IPS-15b (cell line): ENCODE data around the gene HHLA2.

ENCODE experiments used
- H3K27me3 ChIP-seq: one replicate; pipeline ENCODE4 v1.6.1; 2013; ENCODE audit warnings: low read length; ENCODE audit not compliant: control insufficient read depth, insufficient read depth
- H3K36me3 ChIP-seq: one replicate; pipeline ENCODE4 v1.6.1; 2013; ENCODE audit warnings: low read length; ENCODE audit not compliant: control insufficient read depth, insufficient read depth
- H3K4me1 ChIP-seq: one replicate; pipeline ENCODE4 v1.6.1; 2013; ENCODE audit warnings: mild to moderate bottlenecking, low read length; ENCODE audit not compliant: control insufficient read depth, insufficient read depth
- H3K4me3 ChIP-seq: one replicate; pipeline ENCODE4 v1.5.1; 2013; ENCODE audit warnings: low read depth, low read length
- H3K9ac ChIP-seq: one replicate; pipeline ENCODE4 v1.6.1; 2013; ENCODE audit warnings: low read depth, mild to moderate bottlenecking, low read length
- H3K9me3 ChIP-seq: one replicate; pipeline ENCODE4 v1.6.1; 2013; ENCODE audit warnings: mild to moderate bottlenecking, low read length; ENCODE audit not compliant: control insufficient read depth, insufficient read depth

The HHLA2 gene

DNA sequence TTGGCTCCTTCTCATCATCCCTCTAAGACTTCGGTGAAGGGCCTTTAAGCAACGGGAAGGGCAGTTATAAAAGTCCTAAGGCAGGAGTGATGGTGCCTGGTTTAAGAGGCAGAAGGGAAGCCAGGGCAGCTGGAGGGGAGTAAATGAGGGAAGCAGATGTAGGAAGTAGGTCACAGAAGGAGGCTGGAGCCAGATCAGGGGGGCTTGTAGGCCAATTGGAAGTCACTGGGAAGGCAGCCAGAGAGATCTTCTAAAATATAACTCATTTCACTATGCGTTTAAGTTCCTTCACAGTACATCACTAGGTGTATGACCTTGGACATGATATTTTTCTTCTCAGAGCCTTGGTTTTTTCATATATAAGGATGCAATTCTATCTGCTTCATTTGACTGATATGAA lies 119.3 kb downstream of the HHLA2 start:
- Histone ChIP-seq H3K4me1 (no peaks in the 10 kb centered on the region), H3K9me3 (no peaks in the 10 kb centered on the region), H3K9ac (no peak overlapping the region), H3K27me3 (no peaks in the 10 kb centered on the region), H3K36me3 (no peaks in the 10 kb centered on the region), H3K4me3 (no peak overlapping the region)

DNA sequence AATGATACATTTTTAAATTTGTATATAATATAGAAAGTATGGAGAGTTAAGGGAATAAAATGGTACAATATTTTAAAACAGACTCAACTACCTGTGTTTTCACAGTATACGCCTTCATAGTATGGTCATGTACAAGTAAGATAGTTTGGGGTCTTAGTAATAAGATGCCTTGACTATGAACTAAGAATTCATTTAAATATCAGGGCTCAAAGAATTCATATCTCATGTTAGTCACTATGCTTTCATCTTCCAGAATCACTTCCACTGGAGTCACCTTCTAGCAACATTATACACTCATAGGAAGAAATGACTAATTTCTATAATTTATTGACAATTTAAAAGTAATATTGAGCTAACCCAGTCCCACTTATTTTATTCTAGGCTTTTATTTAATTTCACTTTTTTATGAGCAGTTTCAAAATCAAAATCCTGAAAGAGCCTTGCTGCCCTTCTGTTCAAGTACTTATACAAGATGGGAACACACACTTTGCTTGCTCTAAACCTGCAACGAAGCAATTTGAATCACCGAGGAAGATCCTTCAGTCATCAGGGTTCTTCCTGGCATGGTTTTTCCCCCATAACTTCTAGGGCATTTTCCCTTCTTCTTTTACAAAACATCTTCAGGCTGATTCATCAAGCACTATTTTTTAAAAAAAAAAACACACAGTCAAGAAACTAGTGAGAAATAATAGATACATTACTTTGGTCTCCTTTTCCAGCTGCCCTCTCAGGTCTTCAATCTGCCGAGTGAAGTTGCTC lies 119.9 kb downstream of the HHLA2 start:
- Histone ChIP-seq H3K4me3 (no peak overlapping the region), H3K4me1 (no peaks in the 10 kb centered on the region), H3K9me3 (no peaks in the 10 kb centered on the region), H3K36me3 (no peaks in the 10 kb centered on the region), H3K27me3 (no peaks in the 10 kb centered on the region), H3K9ac (no peak overlapping the region)

DNA sequence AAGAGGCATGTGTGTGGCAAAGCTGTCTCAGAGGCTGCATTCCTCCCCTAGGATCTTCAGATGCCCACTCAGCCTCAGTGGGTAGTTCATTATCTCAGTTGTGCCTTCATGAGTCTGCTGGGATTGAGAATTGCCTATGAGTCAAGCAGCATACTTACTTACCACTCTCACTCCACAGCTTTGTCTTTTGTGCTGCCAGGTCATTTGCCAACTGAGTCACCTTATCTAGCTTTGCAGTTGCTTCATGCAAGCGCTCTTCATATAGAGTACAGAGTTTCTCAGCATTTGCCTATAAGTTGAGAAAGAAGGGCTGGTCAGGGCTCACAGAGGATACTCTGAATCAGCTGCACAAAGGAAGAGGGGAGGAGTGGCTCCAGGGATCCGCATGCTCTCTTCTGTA lies 124.6 kb downstream of the HHLA2 start:
- Histone ChIP-seq H3K9me3 (no peaks in the 10 kb centered on the region), H3K4me3 (no peak overlapping the region), H3K9ac (no peak overlapping the region), H3K27me3 (no peaks in the 10 kb centered on the region), H3K36me3 (no peaks in the 10 kb centered on the region), H3K4me1 (no peaks in the 10 kb centered on the region)
